ENCODE results near the gene FDXACB1. TPM values are rescaled to one million over a fixed set of nuclear protein-coding genes. Genes with fewer than 3 reads are reported as not detected.

The FDXACB1 gene
- total and polyA plus RNA-seq, 9 of the 15 experiments (the other 6 are each of a cell fraction or from before 2014, with no cell fraction given) = 3.2 to 7.5 (median 5.3) TPM

DNA sequence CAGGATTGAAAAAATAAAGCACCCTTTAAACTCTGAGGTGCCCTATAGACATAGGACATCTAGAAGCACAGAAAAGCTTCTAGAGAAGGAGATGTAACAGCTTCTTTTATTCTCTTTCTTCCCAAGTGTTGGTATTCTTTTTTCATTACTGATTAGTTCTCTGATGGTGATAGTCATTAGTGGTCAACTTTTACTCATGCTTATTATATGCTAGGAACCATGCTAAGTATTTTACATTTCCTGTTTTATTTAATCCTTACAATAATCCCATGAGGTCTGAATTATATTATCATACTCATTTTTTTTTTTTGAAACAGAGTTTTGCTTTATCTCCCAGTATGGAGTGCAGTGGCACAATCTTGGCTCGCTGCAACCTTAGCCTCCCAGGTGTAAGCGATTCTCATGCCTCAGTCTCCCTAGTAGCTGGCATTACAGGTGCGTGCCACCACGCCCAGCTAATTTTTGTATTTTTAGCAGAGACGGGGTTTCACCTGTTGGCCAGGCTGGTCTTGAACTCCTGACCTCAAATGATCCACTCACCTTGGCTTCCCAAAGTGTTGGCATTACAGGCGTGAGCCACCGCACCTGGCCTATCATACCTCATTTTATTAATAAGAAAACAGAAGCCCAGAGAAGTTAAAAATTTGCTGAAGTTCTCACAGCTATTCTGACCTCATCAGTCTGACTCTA, 42.7 kb upstream of the FDXACB1 start (continued):
- TF ChIP-seq, protein P1, sequence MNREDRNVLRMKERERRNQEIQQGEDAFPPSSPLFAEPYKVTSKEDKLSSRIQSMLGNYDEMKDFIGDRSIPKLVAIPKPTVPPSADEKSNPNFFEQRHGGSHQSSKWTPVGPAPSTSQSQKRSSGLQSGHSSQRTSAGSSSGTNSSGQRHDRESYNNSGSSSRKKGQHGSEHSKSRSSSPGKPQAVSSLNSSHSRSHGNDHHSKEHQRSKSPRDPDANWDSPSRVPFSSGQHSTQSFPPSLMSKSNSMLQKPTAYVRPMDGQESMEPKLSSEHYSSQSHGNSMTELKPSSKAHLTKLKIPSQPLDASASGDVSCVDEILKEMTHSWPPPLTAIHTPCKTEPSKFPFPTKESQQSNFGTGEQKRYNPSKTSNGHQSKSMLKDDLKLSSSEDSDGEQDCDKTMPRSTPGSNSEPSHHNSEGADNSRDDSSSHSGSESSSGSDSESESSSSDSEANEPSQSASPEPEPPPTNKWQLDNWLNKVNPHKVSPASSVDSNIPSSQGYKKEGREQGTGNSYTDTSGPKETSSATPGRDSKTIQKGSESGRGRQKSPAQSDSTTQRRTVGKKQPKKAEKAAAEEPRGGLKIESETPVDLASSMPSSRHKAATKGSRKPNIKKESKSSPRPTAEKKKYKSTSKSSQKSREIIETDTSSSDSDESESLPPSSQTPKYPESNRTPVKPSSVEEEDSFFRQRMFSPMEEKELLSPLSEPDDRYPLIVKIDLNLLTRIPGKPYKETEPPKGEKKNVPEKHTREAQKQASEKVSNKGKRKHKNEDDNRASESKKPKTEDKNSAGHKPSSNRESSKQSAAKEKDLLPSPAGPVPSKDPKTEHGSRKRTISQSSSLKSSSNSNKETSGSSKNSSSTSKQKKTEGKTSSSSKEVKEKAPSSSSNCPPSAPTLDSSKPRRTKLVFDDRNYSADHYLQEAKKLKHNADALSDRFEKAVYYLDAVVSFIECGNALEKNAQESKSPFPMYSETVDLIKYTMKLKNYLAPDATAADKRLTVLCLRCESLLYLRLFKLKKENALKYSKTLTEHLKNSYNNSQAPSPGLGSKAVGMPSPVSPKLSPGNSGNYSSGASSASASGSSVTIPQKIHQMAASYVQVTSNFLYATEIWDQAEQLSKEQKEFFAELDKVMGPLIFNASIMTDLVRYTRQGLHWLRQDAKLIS (CRISPR knock-in tag; IDR thresholded peaks at IDR 0.05) = no peak
- TF ChIP-seq ZNF23 (CRISPR knock-in tag; IDR thresholded peaks at IDR 0.05) (no peak), SP2 (IDR thresholded peaks at IDR 0.05; ENCODE audit: extremely low read depth, low read depth, low read length, poor library complexity, severe bottlenecking) (no peak), RBFOX2 (IDR thresholded peaks at IDR 0.05; ENCODE audit: low read depth, low read length) (no peak), ZNF561 (CRISPR knock-in tag; conservative IDR thresholded peaks at IDR 0.05) (no peak), MCM3 (IDR thresholded peaks at IDR 0.05) (no peak), NR2F6 (CRISPR knock-in tag; IDR thresholded peaks at IDR 0.05) (no peak)

DNA sequence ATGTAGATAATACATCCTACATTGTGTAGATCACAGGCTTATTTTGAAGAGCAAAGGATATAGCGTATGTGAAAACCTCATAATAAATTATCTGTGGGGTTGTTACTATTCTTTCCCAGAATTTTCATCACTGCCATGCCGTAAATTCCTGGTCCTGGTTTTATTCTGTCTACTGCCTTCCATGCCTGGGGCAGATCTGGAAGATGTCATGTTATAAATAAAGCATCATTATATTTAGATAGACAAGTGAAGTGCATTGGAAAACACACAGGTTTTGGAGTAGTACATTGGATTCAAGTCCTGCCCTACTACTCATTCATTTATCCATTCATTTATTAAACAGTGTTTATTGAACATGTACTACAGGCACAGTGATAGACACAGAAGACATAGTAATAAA, 41.9 kb upstream of the FDXACB1 start:
- BruUV-seq (replicated peaks) = no TSS peak
- no peak for FAIRE-seq
- Histone ChIP-seq H3K4me1 (replicated peaks in 1 of 2; ENCODE audit: control insufficient read depth in 2 of 2, insufficient read depth in 2 of 2, low read length in 2 of 2) (peaks cover 18 to 25% of the 10 kb centered on the region in 2 experiments), H4K20me1 (replicated peaks; ENCODE audit: control insufficient read depth, insufficient read depth, low read length) (no peaks in the 10 kb centered on the region), H3K27me3 (ENCODE audit: control insufficient read depth in 2 of 2, insufficient read depth in 2 of 2, low read length in 2 of 2) (no peaks in the 10 kb centered on the region), H3K4me2 (ENCODE audit: insufficient read depth, low read length) (no peak overlapping the region), H3K4me3 (no peak overlapping the region), H3K9me3 (replicated peaks; ENCODE audit: control insufficient read depth, insufficient read depth, low read depth, low read length) (no peaks in the 10 kb centered on the region), H3K27ac (ENCODE audit: extremely low read depth, low read depth, low read length) (no peak overlapping the region), H3K9me1 (ENCODE audit: control insufficient read depth, insufficient read depth, low read length) (no peaks in the 10 kb centered on the region), H3K79me2 (ENCODE audit: control insufficient read depth, insufficient read depth, low read length) (no peaks in the 10 kb centered on the region), H2AFZ (ENCODE audit: low read depth, low read length) (no peak overlapping the region), H3K9ac (ENCODE audit: insufficient read depth in 1 of 2, low read depth in 2 of 2, low read length in 2 of 2) (no peak overlapping the region), H3K36me3 (ENCODE audit: control insufficient read depth, insufficient read depth, low read length) (no peaks in the 10 kb centered on the region)
- intact Hi-C loops (cut with micrococcal nuclease) (no loop called here), in situ Hi-C loops (cut with MboI) (no loop called here)
- no peak for TF ChIP-seq PPARD (CRISPR knock-in tag; IDR thresholded peaks at IDR 0.05)
- TF ChIP-seq ZNF76 (CRISPR knock-in tag; IDR thresholded peaks at IDR 0.05; ENCODE audit: borderline replicate concordance) = no peak
- TF ChIP-seq FUS (optimal IDR thresholded peaks at IDR 0.05; ENCODE audit: low read depth, low read length) = no peak
- TF ChIP-seq, protein P2, sequence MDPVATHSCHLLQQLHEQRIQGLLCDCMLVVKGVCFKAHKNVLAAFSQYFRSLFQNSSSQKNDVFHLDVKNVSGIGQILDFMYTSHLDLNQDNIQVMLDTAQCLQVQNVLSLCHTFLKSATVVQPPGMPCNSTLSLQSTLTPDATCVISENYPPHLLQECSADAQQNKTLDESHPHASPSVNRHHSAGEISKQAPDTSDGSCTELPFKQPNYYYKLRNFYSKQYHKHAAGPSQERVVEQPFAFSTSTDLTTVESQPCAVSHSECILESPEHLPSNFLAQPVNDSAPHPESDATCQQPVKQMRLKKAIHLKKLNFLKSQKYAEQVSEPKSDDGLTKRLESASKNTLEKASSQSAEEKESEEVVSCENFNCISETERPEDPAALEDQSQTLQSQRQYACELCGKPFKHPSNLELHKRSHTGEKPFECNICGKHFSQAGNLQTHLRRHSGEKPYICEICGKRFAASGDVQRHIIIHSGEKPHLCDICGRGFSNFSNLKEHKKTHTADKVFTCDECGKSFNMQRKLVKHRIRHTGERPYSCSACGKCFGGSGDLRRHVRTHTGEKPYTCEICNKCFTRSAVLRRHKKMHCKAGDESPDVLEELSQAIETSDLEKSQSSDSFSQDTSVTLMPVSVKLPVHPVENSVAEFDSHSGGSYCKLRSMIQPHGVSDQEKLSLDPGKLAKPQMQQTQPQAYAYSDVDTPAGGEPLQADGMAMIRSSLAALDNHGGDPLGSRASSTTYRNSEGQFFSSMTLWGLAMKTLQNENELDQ (CRISPR knock-in tag; IDR thresholded peaks at IDR 0.05; ENCODE audit: borderline replicate concordance) = no peak
- TF ChIP-seq FOXK1 (CRISPR knock-in tag; IDR thresholded peaks at IDR 0.05; ENCODE audit: borderline replicate concordance) = no peak
- no peak for TF ChIP-seq SAP30 (IDR thresholded peaks at IDR 0.05; ENCODE audit: borderline replicate concordance, insufficient read depth, low read depth, low read length, poor library complexity, severe bottlenecking)
- ChIA-PET CTCF (ENCODE audit: low intra/inter-chr PET ratio) (no interaction called here), POLR2A (no interaction called here)
- 86% methylated on average over 2 of the region's 2 CpGs for WGBS (ENCODE audit: insufficient coverage, low coverage, missing lambda C conversion rate)
- no peak for ATAC-seq
- DNase-seq (ENCODE audit: extremely low read depth in 1 of 4, low spot score in 3 of 4) = no peak

Measured in K562 (cell line).